Choroid plexus epithelial cell (primary cell): ENCODE results near the gene PSPC1.
"Not testable (repeated sequence)": the region's sequence is repeated elsewhere in the genome, so short reads cannot be mapped to it uniquely, and the experiment has no call there.

Experiments used
- DNase-seq: peaks from one replicate; pipeline ENCODE4 v3.0.0-alpha.2; 2010; ENCODE audit warnings: low read depth
- H3K4me3 ChIP-seq: 2 replicates; pipeline ENCODE4 v1.5.1; 2011; ENCODE audit warnings: low read depth, mild to moderate bottlenecking, control low read depth, low read length, moderate library complexity
- CTCF ChIP-seq: conservative IDR thresholded peaks from 2 replicates; pipeline ENCODE4 v1.5.1; 2011; ENCODE audit warnings: low read depth, mild to moderate bottlenecking, control low read depth, inconsistent platforms, low read length, moderate library complexity

Gene PSPC1

DNA sequence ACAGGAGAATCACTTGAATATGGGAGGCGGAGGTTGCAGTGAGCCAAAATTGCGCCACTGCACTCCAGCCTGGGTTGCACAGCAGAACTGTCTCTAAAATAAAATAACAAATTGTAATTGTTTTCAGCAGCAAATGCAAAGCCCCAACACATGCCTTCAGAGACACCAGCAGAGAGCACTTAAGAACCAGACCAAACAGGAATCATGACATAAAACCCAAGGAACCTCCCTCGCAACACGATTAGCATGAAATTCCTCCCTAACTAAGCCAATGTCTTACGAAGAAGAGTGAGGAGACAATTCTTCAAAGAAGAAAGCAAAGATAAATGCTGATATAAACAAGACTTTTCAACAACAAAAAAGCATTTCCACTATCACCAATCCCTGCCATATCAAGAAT, 40.1 kb downstream of the PSPC1 start:
- TF ChIP-seq CTCF = no peak
- no peak overlapping the region for H3K4me3 ChIP-seq
- DNase-seq = no peak

- DNase-seq = no peak
- TF ChIP-seq CTCF = no peak
- no peak overlapping the region for H3K4me3 ChIP-seq
These were observed 44.7 kb downstream of the PSPC1 start for GRCh38 chr13:19737844-19738557.

- DNase-seq = peak; percentile 33
- TF ChIP-seq CTCF = no peak
- H3K4me3 ChIP-seq = no peak overlapping the region
These were observed 56.1 kb downstream of the PSPC1 start for GRCh38 chr13:19726611-19727010.

DNA sequence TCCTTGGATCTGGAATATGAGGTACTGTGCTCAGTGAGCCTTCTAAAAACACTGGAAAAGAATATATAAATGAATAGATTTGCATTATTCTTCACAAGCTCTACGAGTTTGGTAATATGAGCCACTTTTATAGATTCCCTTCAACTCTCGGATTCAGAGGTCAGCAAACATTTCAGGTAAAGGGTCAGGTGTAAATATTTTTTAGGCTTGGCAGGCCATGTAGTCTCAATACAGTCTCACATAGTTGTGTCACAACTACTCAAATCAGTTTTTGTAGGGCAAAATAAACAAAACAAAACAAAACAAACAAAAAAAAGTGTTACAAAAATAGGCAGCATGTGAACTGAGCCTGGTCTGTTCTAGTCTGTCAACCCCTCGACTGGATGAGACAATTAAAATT, 57.4 kb downstream of the PSPC1 start:
- DNase-seq = no peak
- H3K4me3 ChIP-seq = no peak overlapping the region
- no peak for TF ChIP-seq CTCF

GRCh38 chr13:19720039-19720438, 62.7 kb downstream of the PSPC1 start:
- no peak for DNase-seq
- H3K4me3 ChIP-seq = no peak overlapping the region
- no peak for TF ChIP-seq CTCF

GRCh38 chr13:19713186-19713965, 69.4 kb downstream of the PSPC1 start:
- no peak overlapping the region for H3K4me3 ChIP-seq
- peak; percentile 86 for DNase-seq
- TF ChIP-seq CTCF = no peak

GRCh38 chr13:19709782-19710181, 73.0 kb downstream of the PSPC1 start:
- H3K4me3 ChIP-seq, DNase-seq: not testable (repeated sequence)

DNA sequence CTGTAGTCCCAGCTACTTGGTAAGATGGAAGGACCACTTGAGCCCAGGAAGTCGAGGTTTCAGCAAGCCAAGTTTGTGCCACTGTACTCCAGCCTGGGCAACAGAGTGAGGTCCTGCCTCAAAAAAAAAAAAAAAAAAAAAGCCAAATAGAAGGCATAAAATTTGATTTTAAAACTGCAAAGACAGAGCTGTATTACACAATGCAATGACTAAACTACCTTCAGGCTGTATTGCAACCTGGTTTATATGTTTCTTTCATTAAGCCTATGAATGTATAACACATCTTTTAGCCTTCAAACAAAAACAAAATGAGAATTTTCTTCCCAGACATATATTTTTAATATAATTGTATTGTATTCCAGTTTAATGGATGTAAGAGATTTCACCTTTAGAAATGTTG, 73.7 kb downstream of the PSPC1 start:
- DNase-seq, H3K4me3 ChIP-seq: not testable (repeated sequence)

DNA sequence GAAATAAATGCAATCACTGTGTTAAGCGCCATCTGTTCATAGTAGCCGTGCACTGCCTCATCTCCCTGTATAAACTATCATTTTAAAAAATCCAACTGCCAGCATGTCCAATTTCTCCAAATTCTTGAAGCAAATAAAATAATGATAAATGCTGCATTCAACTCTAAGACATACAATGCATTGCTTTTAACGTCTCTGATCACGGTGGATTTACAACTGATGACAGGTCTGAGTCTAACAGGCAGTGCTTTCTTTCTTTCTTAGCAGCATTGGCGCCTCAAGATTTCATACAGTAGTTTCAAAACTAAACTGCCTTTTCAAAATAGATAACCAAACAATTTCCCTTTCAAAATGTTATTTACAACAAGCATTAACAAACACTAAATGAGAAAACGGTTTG, 78.5 kb downstream of the PSPC1 start:
- not testable (repeated sequence) for DNase-seq, H3K4me3 ChIP-seq

DNA sequence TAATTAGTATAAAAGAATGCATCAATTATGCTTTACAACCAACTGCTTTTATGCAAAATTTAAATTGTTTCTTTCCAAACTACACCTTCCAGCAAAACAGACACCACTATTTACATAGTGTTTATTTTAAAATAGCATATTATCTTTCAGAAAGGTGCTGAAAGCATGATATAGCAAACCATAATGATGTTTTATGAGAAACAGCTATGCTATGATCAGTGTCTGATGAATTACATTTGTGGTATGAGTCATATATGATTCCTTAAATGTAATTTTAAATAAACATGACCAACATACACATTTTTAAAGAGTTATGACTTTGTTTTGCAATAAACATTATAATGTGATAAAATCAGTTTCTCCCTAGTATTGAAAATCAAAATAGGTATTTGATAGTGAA, 81.1 kb downstream of the PSPC1 start:
- DNase-seq, H3K4me3 ChIP-seq: not testable (repeated sequence)

DNA sequence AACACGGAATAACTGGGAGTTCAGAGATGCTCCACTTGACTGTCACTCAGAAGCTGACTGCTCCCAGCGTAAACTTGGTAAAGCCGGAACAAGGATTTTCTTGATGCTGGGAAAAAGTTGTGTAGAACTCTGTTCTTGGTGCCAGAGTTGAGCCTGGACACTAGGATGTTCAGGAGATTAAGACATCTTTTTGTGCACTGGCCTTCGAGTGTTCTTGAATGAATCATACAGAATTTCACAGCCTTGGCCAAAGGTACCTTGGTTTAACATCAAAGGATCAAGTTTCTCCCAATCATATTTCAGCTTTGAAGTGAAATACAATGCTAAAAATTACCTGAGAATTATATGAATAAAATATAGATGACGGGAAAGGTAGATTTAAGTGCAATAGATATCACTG, 81.8 kb downstream of the PSPC1 start:
- H3K4me3 ChIP-seq, DNase-seq: not testable (repeated sequence)
